Forelimb muscle (tissue), 1 donor: Measurements from ENCODE around the gene TMEM269. TPM values are rescaled to one million over a fixed set of nuclear protein-coding genes. Genes with fewer than 3 reads are reported as not detected.

Experiments used
- DNase-seq: peaks from one replicate; pipeline ENCODE4 v3.0.0-alpha.2; 2013; ENCODE audit warnings: low read depth
- polyA plus RNA-seq: library from polyadenylated mRNA; unstranded; fragments of 120-200 nt; gene quantifications from one replicate; pipeline ENCODE4 v1.2.1, GENCODE V29; 2013; ENCODE audit not compliant: insufficient read length

Gene TMEM269
- polyA plus RNA-seq, 1 donor = 0.83 TPM

GRCh38 chr1:42822800-42823392 is 38.1 kb downstream of the TMEM269 start:
- no peak for DNase-seq

- no peak for DNase-seq
Measured at GRCh38 chr1:42824481-42825035, 39.8 kb downstream of the TMEM269 start.

- DNase-seq = no peak
Measured at GRCh38 chr1:42825036-42825851, 40.5 kb downstream of the TMEM269 start.

- no peak for DNase-seq
Measured at GRCh38 chr1:42830631-42831030, 45.8 kb downstream of the TMEM269 start.

- no peak for DNase-seq
Measured at GRCh38 chr1:42831273-42831672, 46.5 kb downstream of the TMEM269 start.

- no peak for DNase-seq
Measured at GRCh38 chr1:42832641-42833240, 48.0 kb downstream of the TMEM269 start.

- no peak for DNase-seq
Measured at GRCh38 chr1:42833981-42834380, 49.2 kb downstream of the TMEM269 start.

- no peak for DNase-seq
Measured at GRCh38 chr1:42834803-42835202, 50.0 kb downstream of the TMEM269 start.

- DNase-seq = no peak
Measured at GRCh38 chr1:42835422-42835821, 50.6 kb downstream of the TMEM269 start.

GRCh38 chr1:42837709-42838108 is 52.9 kb downstream of the TMEM269 start:
- DNase-seq = no peak

- DNase-seq = no peak
Measured at GRCh38 chr1:42838482-42839190, 53.8 kb downstream of the TMEM269 start.

- no peak for DNase-seq
Measured at GRCh38 chr1:42841010-42841409, 56.2 kb downstream of the TMEM269 start.

- no peak for DNase-seq
Measured at GRCh38 chr1:42841440-42842147, 56.8 kb downstream of the TMEM269 start.

- no peak for DNase-seq
Measured at GRCh38 chr1:42844592-42845140, 59.9 kb downstream of the TMEM269 start.

GRCh38 chr1:42845193-42845592 is 60.4 kb downstream of the TMEM269 start:
- DNase-seq = no peak

GRCh38 chr1:42845866-42846256 is 61.1 kb downstream of the TMEM269 start:
- no peak for DNase-seq

- DNase-seq = peak; percentile 97
Measured at GRCh38 chr1:42846257-42847110, 61.7 kb downstream of the TMEM269 start, which contains the start of gene ZNF691. ZNF691 (plus strand) TSS chr1:42846613; CDS start chr1:42849659, 3,046 bp downstream.

- DNase-seq = no peak
Measured at GRCh38 chr1:42847111-42847595, 62.4 kb downstream of the TMEM269 start.

- DNase-seq = no peak
Measured at GRCh38 chr1:42847721-42848460, 63.1 kb downstream of the TMEM269 start.
